H9 (cell line): ENCODE data around the gene ABHD16B. TPM values are rescaled to one million over a fixed set of nuclear protein-coding genes. Genes with fewer than 3 reads are reported as not detected.

Experiments
- DNase-seq: peaks from one replicate; pipeline ENCODE4 v3.0.0-alpha.2; 2017
- H2AFZ ChIP-seq: one replicate; pipeline ENCODE4 v1.6.1; 2013; ENCODE audit warnings: mild to moderate bottlenecking, low read length, control low read depth, moderate library complexity
- H2AK5ac ChIP-seq: 2 replicates; pipeline ENCODE4 v1.6.1; 2013; ENCODE audit warnings: low read length, control low read depth, mixed read lengths; ENCODE audit not compliant: insufficient read length
- H2BK120ac ChIP-seq: one replicate; pipeline ENCODE4 v1.6.1; 2013; ENCODE audit warnings: low read depth, mild to moderate bottlenecking, low read length, control low read depth, inconsistent platforms; ENCODE audit not compliant: poor library complexity, severe bottlenecking
- H2BK12ac ChIP-seq: 2 replicates; pipeline ENCODE4 v1.6.1; 2013; ENCODE audit warnings: low read length, control low read depth, mixed read lengths, low read depth; ENCODE audit not compliant: insufficient read length
- H2BK15ac ChIP-seq: 2 replicates; pipeline ENCODE4 v1.6.1; 2013; ENCODE audit warnings: low read depth, low read length, control low read depth
- H2BK20ac ChIP-seq: one replicate; pipeline ENCODE4 v1.6.1; 2013; ENCODE audit warnings: low read depth, mild to moderate bottlenecking, low read length, control low read depth, inconsistent platforms; ENCODE audit not compliant: poor library complexity, severe bottlenecking
- H2BK5ac ChIP-seq: 2 replicates; pipeline ENCODE4 v1.6.1; 2013; ENCODE audit warnings: low read length, control low read depth, mixed read lengths; ENCODE audit not compliant: insufficient read length
- H3K14ac ChIP-seq: 2 replicates; pipeline ENCODE4 v1.6.1; 2013; ENCODE audit warnings: low read length, control low read depth; ENCODE audit not compliant: insufficient read depth
- H3K18ac ChIP-seq: 2 replicates; pipeline ENCODE4 v1.6.1; 2013; ENCODE audit warnings: low read depth, mild to moderate bottlenecking, mixed read lengths, low read length, control low read depth; ENCODE audit not compliant: insufficient read length
- H3K23ac ChIP-seq: 2 replicates; pipeline ENCODE4 v1.6.1; 2013; ENCODE audit warnings: low read length, control low read depth, mixed read lengths, low read depth; ENCODE audit not compliant: insufficient read length
- H3K23me2 ChIP-seq: 2 replicates; pipeline ENCODE4 v1.6.1; 2013; ENCODE audit warnings: low read depth, mild to moderate bottlenecking, mixed read lengths, low read length, control low read depth; ENCODE audit not compliant: insufficient read length, poor library complexity, severe bottlenecking
- H3K27ac ChIP-seq: 2 replicates; pipeline ENCODE4 v1.5.1; 2013; ENCODE audit warnings: low read length, control low read depth, mixed read lengths, low read depth; ENCODE audit not compliant: insufficient read length
- H3K27me3 ChIP-seq: 2 replicates; pipeline ENCODE4 v1.6.1; 2013; ENCODE audit warnings: low read length, control low read depth, inconsistent platforms; ENCODE audit not compliant: insufficient read depth
- H3K4ac ChIP-seq: 2 replicates; pipeline ENCODE4 v1.6.1; 2013; ENCODE audit warnings: low read depth, mild to moderate bottlenecking, control low read depth, inconsistent platforms, low read length, moderate library complexity
- H3K4me1 ChIP-seq: 2 replicates; pipeline ENCODE4 v1.6.1; 2013; ENCODE audit warnings: low read length, control low read depth, inconsistent platforms; ENCODE audit not compliant: insufficient read depth
- H3K4me2 ChIP-seq: 2 replicates; pipeline ENCODE4 v1.6.1; 2013; ENCODE audit warnings: low read length, control low read depth, mixed read lengths; ENCODE audit not compliant: insufficient read length, insufficient read depth
- H3K56ac ChIP-seq: 2 replicates; pipeline ENCODE4 v1.6.1; 2013; ENCODE audit warnings: low read depth, mild to moderate bottlenecking, mixed read lengths, low read length, control low read depth; ENCODE audit not compliant: insufficient read length
- H3K79me1 ChIP-seq: 2 replicates; pipeline ENCODE4 v1.6.1; 2013; ENCODE audit warnings: low read depth, mild to moderate bottlenecking, moderate library complexity, low read length, control low read depth, inconsistent platforms; ENCODE audit not compliant: insufficient read depth, poor library complexity, severe bottlenecking
- H3K79me2 ChIP-seq: 2 replicates; pipeline ENCODE4 v1.6.1; 2013; ENCODE audit warnings: low read length, control low read depth, inconsistent platforms; ENCODE audit not compliant: insufficient read depth
- H3K9ac ChIP-seq: 2 replicates; pipeline ENCODE4 v1.6.1; 2013; ENCODE audit warnings: low read length, control low read depth, mixed read lengths; ENCODE audit not compliant: insufficient read length; ENCODE audit errors: extremely low read depth
- H3K9me3 ChIP-seq: one replicate; pipeline ENCODE4 v1.6.1; 2013; ENCODE audit warnings: low read depth, low read length, inconsistent platforms; ENCODE audit not compliant: control insufficient read depth
- H3T11ph ChIP-seq: one replicate; pipeline ENCODE4 v1.6.1; 2013; ENCODE audit warnings: mild to moderate bottlenecking, low read length, control low read depth, inconsistent platforms
- H4K20me1 ChIP-seq: one replicate; pipeline ENCODE4 v1.6.1; 2013; ENCODE audit not compliant: control insufficient read depth, insufficient read length, insufficient read depth
- H4K5ac ChIP-seq: 2 replicates; pipeline ENCODE4 v1.6.1; 2013; ENCODE audit warnings: low read depth, mild to moderate bottlenecking, mixed read lengths, low read length, control low read depth; ENCODE audit not compliant: insufficient read length
- H4K8ac ChIP-seq: replicated peaks from 2 replicates; pipeline ENCODE4 v1.6.1; 2013; ENCODE audit warnings: low read length, control low read depth, mixed read lengths, low read depth; ENCODE audit not compliant: insufficient read length
- H4K91ac ChIP-seq: 2 replicates; pipeline ENCODE4 v1.6.1; 2013; ENCODE audit warnings: low read depth, mild to moderate bottlenecking, moderate library complexity, mixed read lengths, low read length, control low read depth; ENCODE audit not compliant: insufficient read length
- H3K27ac Mint-ChIP-seq, 3 experiments: 2 replicates in 2 of 3; 3 replicates in 1 of 3; pipeline ENCODE4 v1.8.0; 2020 to 2021; ENCODE audit warnings: mixed read lengths in 3 of 3, mild to moderate bottlenecking in 1 of 3, moderate library complexity in 1 of 3
- H3K27me3 Mint-ChIP-seq: 2 replicates; pipeline ENCODE4 v1.8.0; 2021; ENCODE audit warnings: low read depth, mild to moderate bottlenecking, moderate library complexity, mixed read lengths
- H3K36me3 Mint-ChIP-seq, 3 experiments: 2 replicates in 2 of 3; 3 replicates in 1 of 3; pipeline ENCODE4 v1.8.0; 2020 to 2021; ENCODE audit warnings: low read depth in 3 of 3, mixed read lengths in 3 of 3; ENCODE audit not compliant: insufficient read depth in 1 of 3
- H3K4me1 Mint-ChIP-seq, 2 experiments: 2 replicates each; pipeline ENCODE4 v1.8.0; 2020; ENCODE audit warnings: mixed read lengths in 2 of 2
- H3K4me3 Mint-ChIP-seq, 2 experiments: 2 replicates in 1 of 2; 3 replicates in 1 of 2; pipeline ENCODE4 v1.8.0; 2020 to 2021; ENCODE audit warnings: mild to moderate bottlenecking in 2 of 2, mixed read lengths in 2 of 2, moderate library complexity in 1 of 2
- H3K9me3 Mint-ChIP-seq, 2 experiments: 2 replicates in 1 of 2; 3 replicates in 1 of 2; pipeline ENCODE4 v1.8.0; 2020; ENCODE audit warnings: mild to moderate bottlenecking in 2 of 2, mixed read lengths in 2 of 2, moderate library complexity in 1 of 2
- CTCF ChIP-seq: fragments of 200-600 bp; sonication (generic); conservative IDR thresholded peaks from 3 replicates; pipeline ENCODE4 v1.8.0; 2021; ENCODE audit warnings: antibody characterized with exemption, mild to moderate bottlenecking
- WGBS: extraction: QIAGEN DNeasy Blood & Tissue Kit; methylation state at CpG from one replicate; pipeline ENCODE4 v1.1.7; 2013; ENCODE audit warnings: missing lambda C conversion rate, low lambda C conversion rate, mixed read lengths; ENCODE audit not compliant: insufficient read length; ENCODE audit errors: extremely low coverage; 5-methylcytosine and 5-hydroxymethylcytosine counted together
- total RNA-seq: library from RNA; stranded (reverse); gene quantifications from 2 replicates; pipeline ENCODE4 v1.2.1, GENCODE V29; 2021

Gene ABHD16B
- total RNA-seq, 1 experiment from 2014 or later = not detected

GRCh38 chr20:63834491-63834880 is 26.8 kb upstream of the ABHD16B start:
- H3K4me2 ChIP-seq = no peak overlapping the region
- H4K8ac ChIP-seq = no peak overlapping the region
- no peak overlapping the region for H2BK5ac ChIP-seq
- H3K27ac ChIP-seq = no peak overlapping the region
- no peaks in the 10 kb centered on the region for H3K79me1 ChIP-seq
- peaks cover under 1% of the 10 kb centered on the region; the same call in 1 of the 2 replicates for H3K4me1 ChIP-seq
- H2BK15ac ChIP-seq = no peak overlapping the region
- no peak overlapping the region for H4K5ac ChIP-seq
- H3K9me3 Mint-ChIP-seq = no peaks in the 10 kb centered on the region; a peak in 1 of 5 replicates
- H2BK120ac ChIP-seq = no peak overlapping the region
- peaks cover 1% of the 10 kb centered on the region; the same call in 1 of the 2 replicates for H3K27me3 ChIP-seq
- H3K79me2 ChIP-seq = no peaks in the 10 kb centered on the region
- H2BK12ac ChIP-seq = peak overlapping the region; percentile 79
- H3K4me3 Mint-ChIP-seq = peak overlapping the region in 1 of 2 experiments; percentile 23; a peak in 1 of 5 replicates
- no peaks in the 10 kb centered on the region for H4K20me1 ChIP-seq
- no peak overlapping the region for H3K9ac ChIP-seq
- no peaks in the 10 kb centered on the region for H3K9me3 ChIP-seq
- no CpG with 5 or more reads among the region's 9 CpGs for WGBS
- H3K27me3 Mint-ChIP-seq = peaks cover 27% of the 10 kb centered on the region
- no peak overlapping the region for H2AFZ ChIP-seq
- no peak for TF ChIP-seq CTCF
- no peak overlapping the region for H3K4ac ChIP-seq
- peak overlapping the region; percentile 67; the same call in 1 of the 2 replicates for H3K14ac ChIP-seq
- no peak overlapping the region for H3K56ac ChIP-seq
- no peak overlapping the region for H3K23ac ChIP-seq
- H3K36me3 Mint-ChIP-seq = no peaks in the 10 kb centered on the region
- no peak for DNase-seq
- H3K18ac ChIP-seq = no peak overlapping the region
- H4K91ac ChIP-seq = no peak overlapping the region
- H3T11ph ChIP-seq = no peak overlapping the region
- H3K23me2 ChIP-seq = peaks cover 8% of the 10 kb centered on the region
- peaks cover 14 to 36% of the 10 kb centered on the region in 2 experiments for H3K4me1 Mint-ChIP-seq
- no peak overlapping the region for H3K27ac Mint-ChIP-seq
- no peak overlapping the region for H2AK5ac ChIP-seq
- H2BK20ac ChIP-seq = no peak overlapping the region
